Sigmoid colon (tissue), 7 donors: ENCODE results near the gene GJB1. TPM values are rescaled to one million over a fixed set of nuclear protein-coding genes. Genes with fewer than 3 reads are reported as not detected.

Source experiments
- DNase-seq: peaks from one replicate; pipeline ENCODE4 v3.0.0-alpha.2; 2019
- H3K27ac ChIP-seq, 4 donors: fragments of 200-600 bp; sonication (generic); one replicate each; pipeline ENCODE4 v1.5.1; 2016 to 2019; ENCODE audit warnings: mild to moderate bottlenecking in 1 of 4
- H3K27me3 ChIP-seq, 3 donors: fragments of 200-600 bp; sonication (generic); one replicate each; pipeline ENCODE4 v1.5.1; 2019; ENCODE audit warnings: mild to moderate bottlenecking in 1 of 3
- H3K36me3 ChIP-seq, 4 donors: fragments of 200-600 bp; sonication (generic); one replicate each; pipeline ENCODE4 v1.5.1; 2016 to 2019
- H3K4me1 ChIP-seq, 4 donors: fragments of 200-600 bp; sonication (generic); one replicate each; pipeline ENCODE4 v1.5.1; 2017 to 2019
- H3K4me3 ChIP-seq, 4 donors: fragments of 200-600 bp; sonication (generic); one replicate each; pipeline ENCODE4 v1.5.1; 2017 to 2019; ENCODE audit warnings: mild to moderate bottlenecking in 2 of 4, moderate library complexity in 1 of 4
- H3K9me3 ChIP-seq, 4 donors: fragments of 200-600 bp in 3 of 4; sonication (generic) in 3 of 4; one replicate each; pipeline versions ENCODE4 v1.5.1 to v1.6.1; 2013 to 2019
- EP300 ChIP-seq, 4 donors: sonication (generic); formaldehyde crosslinking; IDR thresholded peaks; one replicate each; pipeline ENCODE4 v1.6.1; 2017; ENCODE audit warnings: antibody characterized with exemption in 4 of 4
- POLR2A ChIP-seq, 2 donors: fragments of 450-650 bp; IDR thresholded peaks; one replicate each; pipeline ENCODE4 v1.6.1; 2016; ENCODE audit warnings: antibody characterized with exemption in 2 of 2, mild to moderate bottlenecking in 2 of 2, moderate library complexity in 2 of 2
- POLR2AphosphoS5 ChIP-seq, 4 donors: sonication (generic); formaldehyde crosslinking; IDR thresholded peaks; one replicate each; pipeline ENCODE4 v1.6.1; 2017; ENCODE audit warnings: antibody characterized with exemption in 4 of 4
- WGBS, 2 donors: extraction: QIAGEN DNeasy Blood & Tissue Kit; methylation state at CpG; one replicate each; pipeline ENCODE4 v1.1.7; 2013; 5-methylcytosine and 5-hydroxymethylcytosine counted together
- intact Hi-C: fragments of 100-400 bp; cut with DNase I; formaldehyde crosslinking; loops from one replicate; pipeline ENCODE4 v1.15.1; 2023
- polyA plus RNA-seq, 3 donors: library from polyadenylated mRNA; stranded (reverse); fragments of 200-250 nt; gene quantifications; one replicate each; pipeline ENCODE4 v1.2.3, GENCODE V29; 2013
- total RNA-seq, 4 donors: library from RNA; depleted of rRNA; stranded (reverse); fragments of >200 nt; gene quantifications; one replicate each; pipeline ENCODE4 v1.1.0, GENCODE V29; 2016
- TF ChIP-seq, protein P1 (sequence below), 4 experiments: fragments of 450-650 bp in 3 of 4; fragments of 200-600 bp in 1 of 4; IDR thresholded peaks; one replicate each; pipeline ENCODE4 v1.5.1; 2016 to 2019; ENCODE audit warnings: antibody characterized with exemption in 4 of 4, mild to moderate bottlenecking in 3 of 4, moderate library complexity in 2 of 4
- donor health status: healthy with polysubstance abuse.
- donor health status: Bipolar disorder and iron deficiency.
- donor health status: healthy.

The GJB1 gene
- total and polyA plus RNA-seq, 7 donors = 12.6 to 65.6 (median 16.2) TPM; not detected in 4

DNA sequence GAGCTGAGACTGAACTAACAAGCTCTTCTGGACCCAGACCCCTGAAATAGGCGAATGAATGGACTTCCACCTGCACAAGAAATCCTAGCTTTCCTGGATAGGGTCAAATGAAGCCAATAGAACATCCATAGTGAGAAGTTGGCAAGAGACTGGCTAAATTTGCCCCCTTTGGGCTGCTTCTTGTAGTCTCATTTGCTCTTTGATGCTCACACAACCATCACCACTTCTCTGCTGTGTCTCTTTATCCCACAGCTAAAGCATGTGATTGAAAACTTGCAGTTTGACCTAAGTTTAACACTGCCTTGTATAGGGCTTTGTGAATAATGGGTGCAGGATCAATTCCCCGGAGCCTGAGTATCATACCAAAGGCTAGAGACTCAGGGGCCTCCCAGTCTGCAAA lies 40.2 kb upstream of the GJB1 start:
- Histone ChIP-seq H3K27me3 (no peaks in the 10 kb centered on the region), H3K9me3 (no peaks in the 10 kb centered on the region), H3K36me3 (no peaks in the 10 kb centered on the region), H3K4me1 (peaks cover 0 to 6% (median 5%) of the 10 kb centered on the region in 4 donors), H3K4me3 (peak overlapping the region in 3 of 4 donors; percentile 47 to 51 (median 51)), H3K27ac (peak overlapping the region; percentile 84 to 90 (median 86))
- TF ChIP-seq, protein P1, sequence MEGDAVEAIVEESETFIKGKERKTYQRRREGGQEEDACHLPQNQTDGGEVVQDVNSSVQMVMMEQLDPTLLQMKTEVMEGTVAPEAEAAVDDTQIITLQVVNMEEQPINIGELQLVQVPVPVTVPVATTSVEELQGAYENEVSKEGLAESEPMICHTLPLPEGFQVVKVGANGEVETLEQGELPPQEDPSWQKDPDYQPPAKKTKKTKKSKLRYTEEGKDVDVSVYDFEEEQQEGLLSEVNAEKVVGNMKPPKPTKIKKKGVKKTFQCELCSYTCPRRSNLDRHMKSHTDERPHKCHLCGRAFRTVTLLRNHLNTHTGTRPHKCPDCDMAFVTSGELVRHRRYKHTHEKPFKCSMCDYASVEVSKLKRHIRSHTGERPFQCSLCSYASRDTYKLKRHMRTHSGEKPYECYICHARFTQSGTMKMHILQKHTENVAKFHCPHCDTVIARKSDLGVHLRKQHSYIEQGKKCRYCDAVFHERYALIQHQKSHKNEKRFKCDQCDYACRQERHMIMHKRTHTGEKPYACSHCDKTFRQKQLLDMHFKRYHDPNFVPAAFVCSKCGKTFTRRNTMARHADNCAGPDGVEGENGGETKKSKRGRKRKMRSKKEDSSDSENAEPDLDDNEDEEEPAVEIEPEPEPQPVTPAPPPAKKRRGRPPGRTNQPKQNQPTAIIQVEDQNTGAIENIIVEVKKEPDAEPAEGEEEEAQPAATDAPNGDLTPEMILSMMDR (IDR thresholded peaks at IDR 0.05) = no peak
- TF ChIP-seq POLR2A (IDR thresholded peaks at IDR 0.05) = no peak
- no peak for TF ChIP-seq POLR2AphosphoS5 (IDR thresholded peaks at IDR 0.05)
- no peak for TF ChIP-seq EP300 (IDR thresholded peaks at IDR 0.05)
- intact Hi-C loops = loop anchor here (5.0 to 10.0 kb wide), 3 partner anchors 72 to 184 kb away; partner anchors contain the start of genes SNX12, TAF1 and ZMYM3
- 46 to 49% methylated on average over 2 of the region's 2 CpGs for WGBS, 2 donors
- no peak for DNase-seq

DNA sequence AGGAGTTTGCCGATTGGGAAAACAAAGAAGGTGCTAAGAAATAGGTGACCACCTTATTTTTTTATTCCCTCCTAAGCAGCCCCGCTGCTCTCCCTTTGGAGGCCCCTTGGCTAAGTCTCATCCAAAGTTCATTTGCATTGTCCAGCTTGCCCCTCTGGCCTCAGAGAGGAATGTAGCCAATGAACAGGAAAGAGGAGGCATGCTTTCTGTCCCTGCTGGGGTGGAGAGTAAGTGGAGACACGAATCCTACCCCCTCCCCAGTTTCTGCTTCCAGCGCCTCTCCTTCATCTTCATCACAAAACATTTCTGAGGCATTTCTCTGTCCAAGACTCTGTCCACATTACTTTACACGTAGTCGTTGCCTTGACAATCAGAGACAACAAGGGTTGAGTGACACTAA lies 39.7 kb upstream of the GJB1 start:
- peaks cover 0 to 6% (median 5%) of the 10 kb centered on the region in 4 donors for H3K4me1 ChIP-seq
- no peak for DNase-seq
- H3K27ac ChIP-seq = peak overlapping the region in 2 of 4 donors; percentile 86
- 85 to 86% methylated on average over 6 of the region's 6 CpGs for WGBS, 2 donors
- H3K36me3 ChIP-seq = no peaks in the 10 kb centered on the region
- no peak for TF ChIP-seq POLR2A (IDR thresholded peaks at IDR 0.05)
- no peak overlapping the region for H3K4me3 ChIP-seq
- intact Hi-C loops = loop anchor here (5.0 to 10.0 kb wide), 3 partner anchors 71 to 184 kb away; partner anchors contain the start of genes SNX12, TAF1 and ZMYM3
- no peaks in the 10 kb centered on the region for H3K27me3 ChIP-seq
- no peaks in the 10 kb centered on the region for H3K9me3 ChIP-seq

DNA sequence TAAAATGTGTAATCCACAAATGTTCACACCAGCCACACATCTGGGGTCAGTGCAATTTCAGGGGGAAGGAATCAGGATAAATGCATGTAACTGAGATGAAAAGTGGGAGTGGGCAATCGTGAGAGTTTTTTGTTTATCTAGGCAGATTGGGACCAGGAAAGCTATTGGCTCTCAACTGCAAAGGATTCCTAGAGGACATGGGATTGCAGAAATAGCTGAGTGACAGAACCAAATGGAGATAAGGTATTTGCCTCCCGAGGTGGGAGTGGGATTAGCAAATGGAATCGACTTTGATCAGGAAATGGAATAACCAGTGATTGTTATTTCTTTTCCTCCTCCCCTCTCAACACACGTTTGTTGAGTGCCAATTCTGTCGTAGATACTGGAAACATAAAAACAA lies 38.9 kb upstream of the GJB1 start:
- Histone ChIP-seq H3K27ac (no peak overlapping the region), H3K4me3 (no peak overlapping the region), H3K27me3 (no peaks in the 10 kb centered on the region), H3K9me3 (no peaks in the 10 kb centered on the region), H3K36me3 (no peaks in the 10 kb centered on the region), H3K4me1 (peaks cover 0 to 6% (median 5%) of the 10 kb centered on the region in 4 donors)
- DNase-seq = no peak
- 57 to 70% methylated on average over 5 of the region's 5 CpGs for WGBS, 2 donors
- intact Hi-C loops = loop anchor here (5.0 to 10.0 kb wide), 3 partner anchors 71 to 183 kb away; partner anchors contain the start of genes SNX12, TAF1 and ZMYM3
- TF ChIP-seq POLR2A (IDR thresholded peaks at IDR 0.05) (no peak), POLR2AphosphoS5 (IDR thresholded peaks at IDR 0.05) (no peak)
- TF ChIP-seq, protein P1 (IDR thresholded peaks at IDR 0.05) = no peak

DNA sequence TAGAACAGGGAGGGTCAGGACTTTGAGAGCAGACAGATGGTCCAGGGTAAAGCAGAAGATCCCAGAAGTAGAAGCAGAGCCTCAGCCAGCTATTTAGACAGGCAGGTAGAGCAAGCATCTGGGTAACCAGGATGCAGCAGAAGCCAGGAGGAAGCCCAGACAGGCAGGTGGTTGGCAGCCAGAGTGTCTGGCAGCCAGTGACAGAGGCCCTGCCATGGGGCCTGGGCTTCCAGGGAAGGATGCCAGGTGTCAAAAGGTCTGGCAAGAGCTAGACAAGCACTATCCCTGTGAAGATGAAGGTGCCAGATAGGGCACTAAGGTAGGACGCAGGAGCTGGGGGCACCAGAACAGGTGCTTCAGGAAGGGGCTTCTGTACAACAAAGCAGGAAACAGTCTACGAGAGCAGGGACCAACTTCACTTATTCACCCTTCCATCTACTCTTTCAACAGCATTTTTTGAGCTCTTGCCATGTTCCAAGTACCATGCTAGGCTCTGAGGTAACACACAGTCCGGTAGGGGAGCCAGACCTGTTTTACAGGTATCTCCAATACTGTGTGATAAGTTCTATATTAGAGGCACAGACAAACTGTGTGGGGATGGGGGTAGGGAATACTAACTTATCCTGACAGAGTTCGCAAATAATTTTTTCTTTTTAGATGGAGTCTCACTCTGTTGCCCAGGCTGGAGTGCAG lies 38.1 kb upstream of the GJB1 start:
- Histone ChIP-seq H3K27ac (no peak overlapping the region), H3K36me3 (no peaks in the 10 kb centered on the region), H3K9me3 (no peaks in the 10 kb centered on the region), H3K4me3 (no peak overlapping the region), H3K27me3 (no peaks in the 10 kb centered on the region), H3K4me1 (peaks cover 0 to 6% (median 5%) of the 10 kb centered on the region in 4 donors)
- intact Hi-C loops = loop anchor here (5.0 to 10.0 kb wide), 4 partner anchors 70 to 182 kb away; partner anchors contain the start of genes SNX12, TAF1 and ZMYM3
- TF ChIP-seq POLR2AphosphoS5 (IDR thresholded peaks at IDR 0.05) (no peak), POLR2A (IDR thresholded peaks at IDR 0.05) (no peak), EP300 (IDR thresholded peaks at IDR 0.05) (no peak)
- TF ChIP-seq, protein P1 (IDR thresholded peaks at IDR 0.05) = no peak
- WGBS, 2 donors = 69 to 85% methylated on average over 4 of the region's 4 CpGs
- no peak for DNase-seq

DNA sequence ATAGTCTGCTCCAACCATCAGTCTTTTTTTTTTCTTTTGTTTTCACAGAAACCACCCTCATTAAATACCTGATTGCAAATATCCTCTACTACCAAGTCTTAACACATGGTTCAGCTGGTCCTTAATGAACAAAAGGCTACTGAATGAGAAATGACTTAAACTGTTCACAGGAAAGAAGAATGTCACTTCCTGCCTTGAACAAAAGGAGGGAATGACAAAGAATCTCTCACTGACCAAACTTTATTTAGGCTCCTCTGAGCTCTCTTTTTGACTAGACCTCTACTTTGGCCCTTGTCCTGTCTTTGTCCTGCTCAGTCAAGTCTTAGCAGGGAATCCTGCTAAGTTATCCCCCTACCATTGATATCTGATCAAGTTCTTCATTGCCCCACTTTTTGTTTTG lies 31.8 kb upstream of the GJB1 start:
- no peaks in the 10 kb centered on the region for H3K36me3 ChIP-seq
- H3K9me3 ChIP-seq = no peaks in the 10 kb centered on the region
- DNase-seq = no peak
- intact Hi-C loops = no loop called here
- H3K27me3 ChIP-seq = no peaks in the 10 kb centered on the region
- no peaks in the 10 kb centered on the region for H3K4me1 ChIP-seq
- H3K4me3 ChIP-seq = no peak overlapping the region
- TF ChIP-seq, protein P1 (IDR thresholded peaks at IDR 0.05) = no peak
- TF ChIP-seq EP300 (IDR thresholded peaks at IDR 0.05) = no peak
- no peak for TF ChIP-seq POLR2A (IDR thresholded peaks at IDR 0.05)
- TF ChIP-seq POLR2AphosphoS5 (IDR thresholded peaks at IDR 0.05) = no peak
- no peak overlapping the region for H3K27ac ChIP-seq
